SK-N-SH treated with all-trans-retinoic acid at 6 μM for 48 hours (cell line): ENCODE measurements around the gene CPS1.

Source experiments
- ATAC-seq: fragments of 200-7000 bp; cut with Tn5 transposase; 3 replicates; pipeline ENCODE4 v1.9.1; 2020; ENCODE audit warnings: mild to moderate bottlenecking, moderate library complexity
- ARNTL ChIP-seq: fragments of 450-650 bp; formaldehyde crosslinking; IDR thresholded peaks from 2 replicates; pipeline ENCODE4 v1.5.0; 2020; ENCODE audit warnings: low read depth, mild to moderate bottlenecking, moderate library complexity, borderline replicate concordance
- BACH2 ChIP-seq: fragments of 250-450 bp; sonication (Bioruptor Pico); IDR thresholded peaks from 2 replicates; pipeline ENCODE4 v1.9.0; 2021; ENCODE audit warnings: mild to moderate bottlenecking, borderline replicate concordance
- CREB5 ChIP-seq: fragments of 250-450 bp; sonication (Bioruptor Pico); IDR thresholded peaks from 2 replicates; pipeline ENCODE4 v1.5.1; 2020; ENCODE audit warnings: low read depth, mild to moderate bottlenecking, moderate library complexity
- CSDC2 ChIP-seq: fragments of 250-450 bp; sonication (Bioruptor Pico); IDR thresholded peaks from 2 replicates; pipeline ENCODE4 v1.5.0; 2020; ENCODE audit warnings: mild to moderate bottlenecking, moderate library complexity
- CSRNP3 ChIP-seq: fragments of 250-450 bp; sonication (Bioruptor Pico); IDR thresholded peaks from 2 replicates; pipeline ENCODE4 v1.5.1; 2021; ENCODE audit warnings: mild to moderate bottlenecking, moderate library complexity
- ESRRG ChIP-seq: fragments of 250-450 bp; sonication (Bioruptor Pico); IDR thresholded peaks from 2 replicates; pipeline ENCODE4 v1.6.1; 2021; ENCODE audit warnings: mild to moderate bottlenecking
- GLIS3 ChIP-seq: fragments of 250-450 bp; sonication (Bioruptor Pico); IDR thresholded peaks from 2 replicates; pipeline ENCODE4 v1.5.0; 2020; ENCODE audit warnings: mild to moderate bottlenecking, moderate library complexity
- OSR1 ChIP-seq: fragments of 250-450 bp; sonication (Bioruptor Pico); IDR thresholded peaks from 2 replicates; pipeline ENCODE4 v1.8.0; 2022; ENCODE audit warnings: moderate library complexity, mild to moderate bottlenecking, inconsistent platforms
- PATZ1 ChIP-seq: fragments of 250-450 bp; sonication (Bioruptor Pico); IDR thresholded peaks from 2 replicates; pipeline ENCODE4 v1.8.0; 2020; ENCODE audit warnings: mild to moderate bottlenecking, moderate library complexity, borderline replicate concordance
- POU6F1 ChIP-seq: fragments of 250-450 bp; sonication (Bioruptor Pico); IDR thresholded peaks from 2 replicates; pipeline ENCODE4 v1.8.0; 2021; ENCODE audit warnings: low read depth, mild to moderate bottlenecking, moderate library complexity, borderline replicate concordance
- PPARA ChIP-seq: fragments of 250-450 bp; sonication (Bioruptor Pico); IDR thresholded peaks from 2 replicates; pipeline ENCODE4 v1.5.0; 2020; ENCODE audit warnings: mild to moderate bottlenecking, borderline replicate concordance
- RARB ChIP-seq: fragments of 250-450 bp; sonication (Bioruptor Pico); IDR thresholded peaks from 2 replicates; pipeline ENCODE4 v1.8.0; 2021; ENCODE audit warnings: mild to moderate bottlenecking, moderate library complexity
- SNAI2 ChIP-seq: fragments of 250-450 bp; sonication (Bioruptor Pico); IDR thresholded peaks from 2 replicates; pipeline ENCODE4 v1.5.0; 2020; ENCODE audit warnings: mild to moderate bottlenecking, moderate library complexity
- TOX ChIP-seq: fragments of 250-450 bp; sonication (Bioruptor Pico); IDR thresholded peaks from 2 replicates; pipeline ENCODE4 v1.8.0; 2021; ENCODE audit warnings: mild to moderate bottlenecking, moderate library complexity, borderline replicate concordance
- TSHZ2 ChIP-seq: fragments of 250-450 bp; sonication (Bioruptor Pico); IDR thresholded peaks from 2 replicates; pipeline ENCODE4 v1.5.0; 2020; ENCODE audit warnings: mild to moderate bottlenecking, moderate library complexity
- ZC3H10 ChIP-seq: fragments of 250-450 bp; sonication (Bioruptor Pico); IDR thresholded peaks from 2 replicates; pipeline ENCODE4 v1.5.1; 2021; ENCODE audit warnings: mild to moderate bottlenecking, moderate library complexity
- ZFP3 ChIP-seq: fragments of 250-450 bp; sonication (Bioruptor Pico); IDR thresholded peaks from 2 replicates; pipeline ENCODE4 v1.5.0; 2020; ENCODE audit warnings: mild to moderate bottlenecking, moderate library complexity
- ZFP30 ChIP-seq: fragments of 450-650 bp; formaldehyde crosslinking; IDR thresholded peaks from 2 replicates; pipeline ENCODE4 v1.5.0; 2022; ENCODE audit warnings: mild to moderate bottlenecking, moderate library complexity
- ZNF565 ChIP-seq: fragments of 450-650 bp; formaldehyde crosslinking; conservative IDR thresholded peaks from 2 replicates; pipeline ENCODE4 v1.5.0; 2020; ENCODE audit warnings: low read depth, mild to moderate bottlenecking, moderate library complexity
- ZNF70 ChIP-seq: fragments of 450-650 bp; formaldehyde crosslinking; IDR thresholded peaks from 2 replicates; pipeline ENCODE4 v1.5.0; 2020; ENCODE audit warnings: mild to moderate bottlenecking, moderate library complexity
- ZNF8 ChIP-seq: fragments of 450-650 bp; formaldehyde crosslinking; IDR thresholded peaks from 2 replicates; pipeline ENCODE4 v1.5.0; 2020; ENCODE audit warnings: mild to moderate bottlenecking, moderate library complexity

The CPS1 gene

GRCh38 chr2:210713122-210713521 is 156.7 kb downstream of the CPS1 start:
- TF ChIP-seq POU6F1 (CRISPR knock-in tag) (no peak), CSRNP3 (CRISPR knock-in tag) (no peak), ESRRG (CRISPR knock-in tag) (no peak), RARB (CRISPR knock-in tag) (no peak), GLIS3 (no peak), OSR1 (CRISPR knock-in tag) (no peak), ZNF70 (no peak), ZFP30 (no peak), CREB5 (CRISPR knock-in tag) (no peak), TOX (CRISPR knock-in tag) (no peak), ZFP3 (CRISPR knock-in tag) (no peak), ARNTL (no peak), CSDC2 (CRISPR knock-in tag) (no peak), ZC3H10 (CRISPR knock-in tag) (no peak), ZNF565 (no peak)
- no peak for ATAC-seq

- no peak for ATAC-seq
Observed at GRCh38 chr2:210715560-210716082, 159.2 kb downstream of the CPS1 start.

More at GRCh38 chr2:210715560-210716082, 159.2 kb downstream of the CPS1 start:
- no peak for TF ChIP-seq GLIS3
- no peak for TF ChIP-seq ARNTL
- no peak for TF ChIP-seq ZFP30
- TF ChIP-seq ZNF8 (CRISPR knock-in tag), result no peak
- TF ChIP-seq TSHZ2 (CRISPR knock-in tag), result no peak
- TF ChIP-seq ESRRG (CRISPR knock-in tag), result no peak
- no peak for TF ChIP-seq RARB (CRISPR knock-in tag)
- no peak for TF ChIP-seq CSRNP3 (CRISPR knock-in tag)
- TF ChIP-seq PATZ1 (CRISPR knock-in tag), result no peak
- no peak for TF ChIP-seq BACH2 (CRISPR knock-in tag)
- no peak for TF ChIP-seq SNAI2 (CRISPR knock-in tag)
- no peak for TF ChIP-seq ZNF70
- no peak for TF ChIP-seq PPARA (CRISPR knock-in tag)
- TF ChIP-seq POU6F1 (CRISPR knock-in tag), result no peak
